Testis (tissue), 3 donors: ENCODE measurements around the gene SMG6. TPM values are rescaled to one million over a fixed set of nuclear protein-coding genes. Genes with fewer than 3 reads are reported as not detected.

Source experiments
- DNase-seq: peaks from one replicate; pipeline ENCODE4 v3.0.0-alpha.2; 2019
- H3K27ac ChIP-seq, 2 donors: fragments of 200-600 bp; sonication (generic); one replicate each; pipeline ENCODE4 v1.5.1; 2019
- H3K27me3 ChIP-seq: fragments of 200-600 bp; sonication (generic); one replicate; pipeline ENCODE4 v1.5.1; 2019
- H3K36me3 ChIP-seq: fragments of 200-600 bp; sonication (generic); one replicate; pipeline ENCODE4 v1.5.1; 2017; ENCODE audit warnings: low read depth; ENCODE audit errors: missing control alignments
- H3K4me1 ChIP-seq: fragments of 200-600 bp; sonication (generic); one replicate; pipeline ENCODE4 v1.5.1; 2019
- H3K4me3 ChIP-seq, 2 donors: fragments of 200-600 bp; sonication (generic); one replicate each; pipeline ENCODE4 v1.5.1; 2017 to 2019
- H3K9me3 ChIP-seq: fragments of 200-600 bp; sonication (generic); one replicate; pipeline ENCODE4 v1.5.1; 2017
- CTCF ChIP-seq, 3 experiments: fragments of 450-650 bp in 2 of 3; fragments of 200-600 bp in 1 of 3; sonication (generic) in 1 of 3; IDR thresholded peaks; one replicate each; pipeline ENCODE4 v1.5.1; 2016 to 2019; ENCODE audit warnings: antibody characterized with exemption in 3 of 3, mild to moderate bottlenecking in 2 of 3, moderate library complexity in 1 of 3
- POLR2A ChIP-seq: fragments of 450-650 bp; IDR thresholded peaks from one replicate; pipeline ENCODE4 v1.6.1; 2017; ENCODE audit warnings: antibody characterized with exemption, mild to moderate bottlenecking, moderate library complexity
- WGBS, 2 donors: methylation state at CpG; one replicate each; pipeline ENCODE4 v1.1.5; 2018; 5-methylcytosine and 5-hydroxymethylcytosine counted together
- intact Hi-C: fragments of 100-400 bp; cut with DNase I; formaldehyde crosslinking; loops from one replicate; pipeline ENCODE4 v1.15.1; 2023; ENCODE audit warnings: low total_unique reads
- polyA plus RNA-seq: library from polyadenylated mRNA; stranded (reverse); fragments of 350-450 nt; fragmentation: Illumina TruSeq; extraction: RNeasy Lipid Tissue Mini Kit (QIAGEN cat#74804); gene quantifications from one replicate; pipeline ENCODE4 v1.2.3, GENCODE V29; 2014; ENCODE audit warnings: low read depth, low replicate concordance; ENCODE audit not compliant: insufficient read depth
- total RNA-seq, 2 donors: library from RNA; depleted of rRNA; stranded (reverse); fragments of >200 nt; gene quantifications; one replicate each; pipeline ENCODE4 v1.2.3, GENCODE V29; 2016

The SMG6 gene
- total and polyA plus RNA-seq, 3 donors from 2014 or later: 68.7 to 86.5 (median 80.6) TPM

- WGBS, 2 donors: 93% methylated on average over 4 to 7 of the region's 7 CpGs
- H3K4me1 ChIP-seq: peaks cover 12% of the 10 kb centered on the region
- H3K9me3 ChIP-seq: no peaks in the 10 kb centered on the region
- no peak overlapping the region for H3K4me3 ChIP-seq
- TF ChIP-seq CTCF (IDR thresholded peaks at IDR 0.05) (no peak), POLR2A (no peak)
- no peak overlapping the region for H3K27ac ChIP-seq
- no peaks in the 10 kb centered on the region for H3K36me3 ChIP-seq
- no peaks in the 10 kb centered on the region for H3K27me3 ChIP-seq
- intact Hi-C loops: no loop called here
- DNase-seq: no peak
These were observed 270.4 kb downstream of the SMG6 start for GRCh38 chr17:2033153-2033552.

GRCh38 chr17:2030779-2031163 is 272.8 kb downstream of the SMG6 start:
- DNase-seq: no peak
- H3K27me3 ChIP-seq: no peaks in the 10 kb centered on the region
- intact Hi-C loops: no loop called here
- peak overlapping the region; percentile 98 to 100 for H3K4me3 ChIP-seq
- H3K36me3 ChIP-seq: no peaks in the 10 kb centered on the region
- peaks cover 13% of the 10 kb centered on the region for H3K4me1 ChIP-seq
- peak overlapping the region in 1 of 2 donors; percentile 69 for H3K27ac ChIP-seq
- H3K9me3 ChIP-seq: no peaks in the 10 kb centered on the region
- 7 to 8% methylated on average over 10 of the region's 10 CpGs for WGBS, 2 donors
- TF ChIP-seq POLR2A (no peak), CTCF (IDR thresholded peaks at IDR 0.05) (peak; percentile 14 to 49 (median 42))

GRCh38 chr17:2029911-2030778 is 273.4 kb downstream of the SMG6 start, which contains the start of gene DPH1:
DPH1 (plus strand) TSS chr17:2030153; CDS start chr17:2030170, 17 bp downstream.
- WGBS, 2 donors: 0% methylated on average over 11 to 45 of the region's 59 CpGs
- Histone ChIP-seq H3K4me1 (peaks cover 17% of the 10 kb centered on the region), H3K36me3 (no peaks in the 10 kb centered on the region), H3K27me3 (no peaks in the 10 kb centered on the region), H3K9me3 (no peaks in the 10 kb centered on the region), H3K4me3 (peak within 1 kb of the TSS; percentile 98 to 100), H3K27ac (peak within 1 kb of the TSS; percentile 69 to 72)
- TF ChIP-seq POLR2A (no peak), CTCF (IDR thresholded peaks at IDR 0.05) (peak in 1 of 3 experiments; percentile 26)
- intact Hi-C loops: loop anchor here (5.0 kb wide), 1 partner anchor 123 kb away; no protein-coding TSS in a partner anchor
- peak; percentile 94 for DNase-seq

- WGBS, 2 donors: 54 to 83% methylated on average over 1 to 6 of the region's 6 CpGs
- Histone ChIP-seq H3K9me3 (no peaks in the 10 kb centered on the region), H3K4me3 (no peak overlapping the region), H3K27ac (no peak overlapping the region), H3K4me1 (peaks cover 24% of the 10 kb centered on the region), H3K36me3 (no peaks in the 10 kb centered on the region), H3K27me3 (no peaks in the 10 kb centered on the region)
- TF ChIP-seq POLR2A: no peak
- no peak for TF ChIP-seq CTCF (IDR thresholded peaks at IDR 0.05)
- DNase-seq: no peak
- intact Hi-C loops: loop anchor here (5.0 kb wide), 1 partner anchor 121 kb away; no protein-coding TSS in a partner anchor
These were observed 274.8 kb downstream of the SMG6 start for GRCh38 chr17:2028737-2029136.
